ENCODE data around the gene RARRES2.

- no peak for TF ChIP-seq CTCF (IDR thresholded peaks at IDR 0.05; ENCODE audit: insufficient read depth, low read depth, low read length)
- no peak for TF ChIP-seq EZH2 (IDR thresholded peaks at IDR 0.05; ENCODE audit: insufficient read depth, low read length)
Measured at GRCh38 chr7:150381096-150381495, 39.7 kb upstream of the RARRES2 start.
